Testis (tissue), 3 donors: ENCODE data around the gene SIX2. TPM values are rescaled to one million over a fixed set of nuclear protein-coding genes. Genes with fewer than 3 reads are reported as not detected.

Source experiments
- DNase-seq: peaks from one replicate; pipeline ENCODE4 v3.0.0-alpha.2; 2019
- H3K27ac ChIP-seq, 2 donors: fragments of 200-600 bp; sonication (generic); one replicate each; pipeline ENCODE4 v1.5.1; 2019
- H3K27me3 ChIP-seq: fragments of 200-600 bp; sonication (generic); one replicate; pipeline ENCODE4 v1.5.1; 2019
- H3K36me3 ChIP-seq: fragments of 200-600 bp; sonication (generic); one replicate; pipeline ENCODE4 v1.5.1; 2017; ENCODE audit warnings: low read depth; ENCODE audit errors: missing control alignments
- H3K4me1 ChIP-seq: fragments of 200-600 bp; sonication (generic); one replicate; pipeline ENCODE4 v1.5.1; 2019
- H3K4me3 ChIP-seq, 2 donors: fragments of 200-600 bp; sonication (generic); one replicate each; pipeline ENCODE4 v1.5.1; 2017 to 2019
- H3K9me3 ChIP-seq: fragments of 200-600 bp; sonication (generic); one replicate; pipeline ENCODE4 v1.5.1; 2017
- CTCF ChIP-seq, 3 experiments: fragments of 450-650 bp in 2 of 3; fragments of 200-600 bp in 1 of 3; sonication (generic) in 1 of 3; IDR thresholded peaks; one replicate each; pipeline ENCODE4 v1.5.1; 2016 to 2019; ENCODE audit warnings: antibody characterized with exemption in 3 of 3, mild to moderate bottlenecking in 2 of 3, moderate library complexity in 1 of 3
- POLR2A ChIP-seq: fragments of 450-650 bp; IDR thresholded peaks from one replicate; pipeline ENCODE4 v1.6.1; 2017; ENCODE audit warnings: antibody characterized with exemption, mild to moderate bottlenecking, moderate library complexity
- WGBS, 2 donors: methylation state at CpG; one replicate each; pipeline ENCODE4 v1.1.5; 2018; 5-methylcytosine and 5-hydroxymethylcytosine counted together
- intact Hi-C: fragments of 100-400 bp; cut with DNase I; formaldehyde crosslinking; loops from one replicate; pipeline ENCODE4 v1.15.1; 2023; ENCODE audit warnings: low total_unique reads
- polyA plus RNA-seq: library from polyadenylated mRNA; stranded (reverse); fragments of 350-450 nt; fragmentation: Illumina TruSeq; extraction: RNeasy Lipid Tissue Mini Kit (QIAGEN cat#74804); gene quantifications from one replicate; pipeline ENCODE4 v1.2.3, GENCODE V29; 2014; ENCODE audit warnings: low read depth, low replicate concordance; ENCODE audit not compliant: insufficient read depth
- total RNA-seq, 2 donors: library from RNA; depleted of rRNA; stranded (reverse); fragments of >200 nt; gene quantifications; one replicate each; pipeline ENCODE4 v1.2.3, GENCODE V29; 2016

The SIX2 gene
- total and polyA plus RNA-seq, 3 donors from 2014 or later: 1.1 to 3.2 (median 1.1) TPM

GRCh38 chr2:44997963-44998362, 11.3 kb downstream of the SIX2 start:
- intact Hi-C loops: no loop called here
- H3K36me3 ChIP-seq: no peaks in the 10 kb centered on the region
- H3K27ac ChIP-seq: no peak overlapping the region
- no peaks in the 10 kb centered on the region for H3K9me3 ChIP-seq
- peaks cover 4% of the 10 kb centered on the region for H3K4me1 ChIP-seq
- no peaks in the 10 kb centered on the region for H3K27me3 ChIP-seq
- 79 to 86% methylated on average over 1 of the region's 1 CpG for WGBS, 2 donors
- no peak for DNase-seq
- TF ChIP-seq POLR2A (no peak), CTCF (IDR thresholded peaks at IDR 0.05) (no peak)
- H3K4me3 ChIP-seq: no peak overlapping the region

GRCh38 chr2:44996356-44996755, 12.9 kb downstream of the SIX2 start:
- H3K4me3 ChIP-seq: no peak overlapping the region
- no peaks in the 10 kb centered on the region for H3K9me3 ChIP-seq
- intact Hi-C loops: no loop called here
- H3K27ac ChIP-seq: no peak overlapping the region
- H3K36me3 ChIP-seq: no peaks in the 10 kb centered on the region
- H3K27me3 ChIP-seq: no peaks in the 10 kb centered on the region
- WGBS, 2 donors: 71 to 73% methylated on average over 6 of the region's 6 CpGs
- peaks cover 4% of the 10 kb centered on the region for H3K4me1 ChIP-seq
- no peak for TF ChIP-seq CTCF (IDR thresholded peaks at IDR 0.05)
- TF ChIP-seq POLR2A: no peak
- DNase-seq: no peak

GRCh38 chr2:44994377-44994776, 14.9 kb downstream of the SIX2 start:
- Histone ChIP-seq H3K4me1 (no peaks in the 10 kb centered on the region), H3K27me3 (no peaks in the 10 kb centered on the region), H3K27ac (no peak overlapping the region), H3K4me3 (no peak overlapping the region), H3K9me3 (no peaks in the 10 kb centered on the region), H3K36me3 (no peaks in the 10 kb centered on the region)
- WGBS, 2 donors: 85 to 86% methylated on average over 1 of the region's 1 CpG
- no peak for DNase-seq
- TF ChIP-seq CTCF (IDR thresholded peaks at IDR 0.05) (no peak), POLR2A (no peak)
- intact Hi-C loops: no loop called here

- Histone ChIP-seq H3K4me3 (no peak overlapping the region), H3K36me3 (no peaks in the 10 kb centered on the region), H3K27me3 (no peaks in the 10 kb centered on the region), H3K27ac (no peak overlapping the region), H3K4me1 (no peaks in the 10 kb centered on the region), H3K9me3 (no peaks in the 10 kb centered on the region)
- intact Hi-C loops: no loop called here
- WGBS, 2 donors: 84% methylated on average over 2 of the region's 2 CpGs
- no peak for DNase-seq
- TF ChIP-seq POLR2A (no peak), CTCF (IDR thresholded peaks at IDR 0.05) (no peak)
Measured at GRCh38 chr2:44989176-44989575, 20.1 kb downstream of the SIX2 start.

- Histone ChIP-seq H3K4me3 (no peak overlapping the region), H3K27me3 (no peaks in the 10 kb centered on the region), H3K9me3 (no peaks in the 10 kb centered on the region), H3K27ac (no peak overlapping the region), H3K36me3 (no peaks in the 10 kb centered on the region), H3K4me1 (no peaks in the 10 kb centered on the region)
- no peak for DNase-seq
- intact Hi-C loops: no loop called here
- no peak for TF ChIP-seq POLR2A
- TF ChIP-seq CTCF (IDR thresholded peaks at IDR 0.05): no peak
- 76 to 82% methylated on average over 9 of the region's 9 CpGs for WGBS, 2 donors
Measured at GRCh38 chr2:44983836-44984604, 25.2 kb downstream of the SIX2 start.
